GM18873 (cell line): Measurements from ENCODE around the gene PIGU.
"Not testable (repeated sequence)": the region's sequence is repeated elsewhere in the genome, so short reads cannot be mapped to it uniquely, and the experiment has no call there.

ENCODE experiments used
- ATAC-seq: cut with Tn5 transposase; IDR thresholded peaks from one replicate; pipeline ENCODE4 v1.9.1; 2021; ENCODE audit warnings: mild to moderate bottlenecking, moderate library complexity, moderate number of reproducible peaks; ENCODE audit not compliant: unreplicated experiment, low FRiP score

The PIGU gene

GRCh38 chr20:34706912-34707784 is 30.3 kb upstream of the PIGU start:
- no peak for ATAC-seq

DNA sequence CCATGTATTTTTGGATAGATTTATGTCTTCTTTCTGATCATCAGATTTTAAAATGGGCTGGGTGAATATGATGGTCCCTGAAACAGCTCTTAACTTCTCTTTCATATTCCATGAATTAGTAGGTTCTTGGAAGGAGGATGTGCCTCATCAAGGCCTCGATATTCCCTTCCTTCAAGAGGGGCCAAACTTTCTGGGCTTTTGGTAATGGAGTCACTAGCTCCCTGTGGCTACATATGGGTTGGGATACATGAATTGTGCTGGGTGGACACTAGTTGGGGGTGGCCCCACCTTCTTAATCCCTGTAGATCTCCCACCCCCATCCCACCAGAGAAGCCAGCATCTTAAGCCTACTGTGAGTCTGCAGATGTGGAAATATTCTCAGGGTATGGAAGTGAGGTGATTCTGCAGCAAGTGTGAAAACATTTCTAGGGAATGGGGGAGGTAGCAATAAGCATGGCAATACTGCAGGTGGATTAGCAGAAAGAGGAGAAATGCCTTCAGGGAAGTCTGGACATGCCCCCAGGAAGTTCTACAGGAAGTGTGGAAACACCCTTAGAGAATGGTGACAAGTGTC is 29.5 kb upstream of the PIGU start:
- ATAC-seq: no peak

GRCh38 chr20:34705397-34706301 is 28.8 kb upstream of the PIGU start:
- no peak for ATAC-seq

GRCh38 chr20:34705008-34705396 is 28.1 kb upstream of the PIGU start:
- no peak for ATAC-seq

GRCh38 chr20:34704177-34705007 is 27.5 kb upstream of the PIGU start, which contains the start of gene TP53INP2:
Gene TP53INP2, plus strand, starts transcription at chr20:34704344. Its CDS starts 4,396 bp downstream, at chr20:34708740.
- no peak for ATAC-seq

GRCh38 chr20:34703424-34704176 is 26.7 kb upstream of the PIGU start:
- no peak for ATAC-seq

DNA sequence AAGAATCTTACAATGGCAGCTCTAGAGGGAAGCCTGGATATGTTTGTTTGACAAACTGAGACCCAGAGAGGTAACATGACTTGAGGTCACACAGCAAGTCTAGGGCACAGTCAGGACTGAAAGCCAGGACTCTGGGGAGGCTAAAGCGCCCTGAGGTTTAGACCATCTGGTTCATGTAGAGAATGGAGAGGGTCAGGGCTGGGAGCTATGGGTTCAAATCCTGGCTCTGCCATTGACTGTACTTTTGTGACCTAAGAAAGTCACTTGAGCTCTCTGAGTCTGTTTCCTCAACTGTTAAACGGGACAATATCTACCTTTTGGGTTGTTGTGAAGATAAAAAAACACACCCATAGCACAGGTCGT is 26.1 kb upstream of the PIGU start:
- no peak for ATAC-seq

DNA sequence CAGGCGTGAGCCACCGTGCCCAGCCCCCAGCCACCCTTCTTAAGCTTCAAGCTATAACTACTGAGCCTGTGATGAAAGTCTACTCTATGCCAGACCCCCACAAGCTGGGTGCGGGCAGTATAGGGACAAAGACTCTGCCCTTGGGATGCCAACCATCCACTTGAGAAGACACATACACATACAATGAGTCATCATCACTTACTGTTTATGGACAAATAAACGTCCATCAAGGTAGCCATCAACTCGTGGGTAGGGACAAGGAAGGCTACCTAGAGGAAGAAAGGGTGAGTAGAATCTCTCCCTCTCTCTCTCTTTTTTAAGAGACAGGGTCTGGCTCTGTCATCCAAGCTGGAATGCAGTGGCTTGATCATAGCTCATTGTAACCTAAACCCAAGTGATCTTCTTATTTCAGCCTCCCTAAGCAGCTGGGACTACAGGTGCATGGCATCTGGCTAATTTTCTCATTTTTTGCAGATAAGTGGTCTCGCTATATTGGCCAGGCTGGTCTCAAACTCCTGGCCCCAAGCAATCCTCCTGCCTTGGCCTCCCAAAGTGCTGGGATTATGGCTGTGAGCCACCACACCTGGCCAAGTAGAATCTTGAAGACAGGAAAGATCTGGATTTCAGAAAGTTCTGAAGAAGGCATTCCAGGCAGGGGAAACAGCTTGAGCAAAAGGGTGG is 24.7 kb upstream of the PIGU start:
- no peak for ATAC-seq

DNA sequence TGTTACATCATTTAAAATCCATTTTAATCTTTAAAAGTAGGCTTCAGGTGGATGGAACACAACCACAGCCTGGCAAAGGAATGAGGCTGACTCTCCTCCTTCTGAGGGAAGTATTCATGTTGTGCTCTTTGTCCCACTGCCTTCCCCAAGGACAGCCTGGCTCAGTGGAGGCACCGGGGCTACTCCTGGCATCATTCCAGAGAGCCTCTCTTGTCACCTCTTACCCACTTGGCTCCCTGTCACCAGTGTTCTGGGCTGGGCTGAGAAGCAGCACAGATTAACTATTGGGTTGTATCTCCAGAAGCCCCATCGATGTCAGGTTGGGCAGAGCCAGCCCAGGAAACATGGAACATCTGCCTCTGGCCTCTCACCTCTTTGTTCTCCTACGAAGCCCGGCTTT is 16.5 kb upstream of the PIGU start:
- no peak for ATAC-seq

DNA sequence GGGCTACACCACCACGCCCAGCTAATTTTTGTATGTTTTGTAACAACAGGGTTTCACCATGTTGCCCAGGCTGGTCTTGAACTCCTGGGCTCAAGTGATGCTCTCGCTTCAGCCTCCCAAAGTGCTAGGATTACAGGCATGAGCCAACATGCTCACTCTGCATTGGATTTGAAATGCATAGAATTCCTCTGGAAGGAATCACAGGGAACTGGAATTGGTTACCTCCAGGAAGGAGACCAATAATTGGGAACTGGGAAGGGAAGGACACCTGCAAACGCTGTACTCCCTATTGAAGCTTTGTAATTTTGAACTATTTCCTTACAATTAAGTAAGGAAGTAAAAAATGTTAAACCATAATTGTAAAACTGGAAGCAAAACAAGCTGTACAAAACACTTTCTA is 14.9 kb upstream of the PIGU start:
- no peak for ATAC-seq

DNA sequence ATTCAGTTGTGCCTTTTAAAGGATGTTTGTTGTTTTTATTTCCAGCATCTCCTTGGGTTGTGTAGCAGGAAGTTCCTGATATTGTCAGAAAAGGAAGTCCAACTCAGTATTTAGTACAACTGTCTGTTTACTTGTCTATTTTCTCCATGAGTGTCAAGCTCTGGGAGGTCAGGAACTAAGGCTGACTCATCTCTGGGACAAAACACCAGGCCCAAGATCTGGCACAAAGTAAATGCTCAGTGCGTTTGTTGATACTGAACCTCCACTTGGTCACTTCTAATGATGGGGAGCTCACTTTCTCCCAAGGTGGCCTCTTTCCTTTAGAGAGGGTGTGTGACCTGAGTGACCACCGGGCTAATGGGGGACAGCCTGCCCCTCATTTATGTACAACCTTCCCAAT is 12.6 kb upstream of the PIGU start:
- ATAC-seq: no peak

DNA sequence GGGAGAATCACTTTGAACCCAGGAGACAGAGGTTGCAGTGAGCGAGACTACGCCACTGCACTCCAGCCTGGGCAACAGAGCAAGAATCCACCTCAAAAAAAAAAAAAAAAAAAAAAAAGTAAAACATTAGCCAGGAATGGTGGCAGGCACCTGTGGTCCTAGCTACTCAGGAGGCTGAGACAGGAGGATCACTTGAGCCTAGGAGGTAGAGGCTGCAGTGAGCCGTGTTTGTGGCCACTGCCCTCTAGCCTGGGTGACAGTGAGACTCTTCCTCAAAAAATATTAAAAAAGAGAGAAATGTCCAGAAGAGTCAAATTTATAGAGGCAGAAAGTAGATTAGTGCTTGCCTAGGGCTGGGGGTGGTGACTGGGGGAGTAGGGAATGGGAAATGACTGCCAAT is 6.8 kb upstream of the PIGU start:
- ATAC-seq: no peak

DNA sequence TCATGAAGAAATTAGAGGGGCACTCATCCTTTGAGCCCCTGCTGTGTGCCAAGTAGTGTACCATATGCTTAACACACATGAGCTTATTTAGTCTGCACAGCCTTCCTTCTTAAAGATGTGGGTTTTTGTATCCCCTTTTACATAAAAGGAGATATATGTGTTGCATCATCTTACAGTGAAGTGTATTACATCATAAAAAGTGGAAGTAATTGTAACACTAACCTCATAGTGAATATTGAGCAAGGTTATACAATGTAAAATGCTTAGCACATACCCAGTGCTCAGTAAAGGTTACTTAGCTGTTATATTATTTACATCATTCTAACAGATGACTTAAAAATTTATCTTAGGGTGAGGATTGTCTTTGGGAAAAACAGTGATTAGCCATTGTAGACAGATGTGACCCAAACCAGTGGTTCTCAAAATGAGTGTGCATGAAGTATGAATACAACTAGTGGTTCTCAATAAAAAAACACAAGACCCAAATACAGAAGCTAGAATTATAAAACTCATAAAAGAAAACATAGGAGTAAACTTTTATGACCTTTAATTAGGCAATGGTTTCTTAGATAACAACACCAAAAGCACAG is 3.8 kb upstream of the PIGU start:
- ATAC-seq: no peak

GRCh38 chr20:34675993-34676641 is 775 bp downstream of the PIGU start:
- ATAC-seq: no peak

- no peak for ATAC-seq
Measured at GRCh38 chr20:34675561-34675960, 1.3 kb downstream of the PIGU start.

DNA sequence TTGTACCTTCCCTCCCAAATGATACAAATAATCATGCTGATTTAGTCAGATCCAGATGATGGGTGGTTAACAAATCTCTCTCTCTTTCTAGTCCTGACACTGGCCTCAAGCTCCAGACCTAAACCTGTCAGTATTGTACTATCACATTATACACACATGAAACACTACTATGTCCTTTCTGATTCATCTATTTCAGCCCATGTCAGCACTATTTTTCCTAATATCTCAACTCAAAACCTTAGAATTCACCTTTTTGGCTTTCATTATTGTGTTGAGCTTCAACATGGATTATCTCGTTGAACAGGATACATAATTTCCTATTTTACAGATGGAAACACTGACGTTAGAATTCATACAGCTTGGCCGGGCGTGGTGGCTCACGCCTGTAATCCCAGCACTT is 3.5 kb downstream of the PIGU start:
- ATAC-seq: no peak

DNA sequence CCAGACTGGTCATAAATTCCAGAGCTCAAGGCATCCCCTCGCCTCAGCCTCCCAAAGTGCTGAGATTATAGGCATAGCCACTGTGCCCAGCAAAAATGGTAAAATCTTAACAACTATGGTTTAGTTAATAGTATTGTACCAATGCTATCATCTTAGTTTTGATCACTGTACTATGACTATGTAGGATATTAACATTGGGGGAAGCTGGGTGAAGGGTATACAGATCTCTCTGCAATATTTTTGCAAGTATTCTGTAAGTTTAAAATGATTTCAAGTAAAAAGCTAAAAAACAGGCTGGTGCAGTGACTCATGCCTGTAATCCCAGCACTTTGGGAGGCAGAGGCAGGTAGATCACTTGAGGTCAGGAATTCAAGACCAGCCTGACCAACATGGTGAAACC is 7.8 kb downstream of the PIGU start:
- ATAC-seq: no peak

DNA sequence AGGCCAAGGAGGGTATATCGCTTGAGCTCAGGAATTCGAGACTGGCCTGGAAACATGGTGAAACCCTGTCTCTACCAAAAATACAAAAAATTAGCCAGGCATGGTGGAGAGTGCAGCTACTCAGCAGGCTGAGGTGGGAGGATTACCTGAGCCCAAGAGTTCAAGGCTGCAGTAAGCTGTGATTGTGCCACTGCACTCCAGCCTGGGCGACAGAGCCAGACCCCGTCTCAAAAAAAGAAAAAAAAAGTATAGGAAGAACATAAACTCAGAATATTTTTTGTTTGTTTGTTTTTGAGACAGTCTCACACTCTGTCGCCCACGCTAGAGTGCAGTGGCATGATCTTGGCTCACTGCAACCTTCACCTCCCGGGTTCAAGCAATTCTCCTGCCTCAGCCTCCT is 12.1 kb downstream of the PIGU start:
- ATAC-seq: not testable (repeated sequence)
